C4-2B (cell line): ENCODE data around the gene PPL.

Experiments used
- CTCF ChIP-seq: fragments of 450-650 bp; conservative IDR thresholded peaks from 2 replicates; pipeline ENCODE4 v1.5.1; 2017; ENCODE audit warnings: mild to moderate bottlenecking
- ZFX ChIP-seq: fragments of 450-650 bp; IDR thresholded peaks from 2 replicates; pipeline ENCODE4 v1.6.1; 2017

GRCh38 chr16:4890026-4890425, 46.9 kb downstream of the PPL start:
- TF ChIP-seq CTCF (no peak), ZFX (no peak)
